Astrocyte (in vitro differentiated cells and primary cell): ENCODE data around the gene SDSL. TPM values are rescaled to one million over a fixed set of nuclear protein-coding genes. Genes with fewer than 3 reads are reported as not detected.

Experiments
- DNase-seq: peaks from one replicate; pipeline ENCODE4 v3.0.0-alpha.2; 2010; ENCODE audit warnings: low read depth
- FAIRE-seq: peaks from 2 replicates; lab custom pipeline; 2011; peaks lifted over from hg19 to GRCh38; lab: Jason Lieb, UNC
- H2AFZ ChIP-seq: 2 replicates; pipeline ENCODE4 v1.6.0; 2012; ENCODE audit warnings: low read depth, low read length, inconsistent platforms
- H3K27ac ChIP-seq: 2 replicates; pipeline ENCODE4 v1.5.1; 2011; ENCODE audit warnings: low read depth, low read length, inconsistent platforms
- H3K27me3 ChIP-seq: 2 replicates; pipeline ENCODE4 v1.6.0; 2011; ENCODE audit warnings: low read length, inconsistent platforms; ENCODE audit not compliant: insufficient read depth
- H3K36me3 ChIP-seq: 2 replicates; pipeline ENCODE4 v1.5.1; 2011; ENCODE audit warnings: low read length, inconsistent platforms; ENCODE audit not compliant: insufficient read depth
- H3K4me1 ChIP-seq: 2 replicates; pipeline ENCODE4 v1.5.1; 2011; ENCODE audit warnings: low read length, inconsistent platforms; ENCODE audit not compliant: insufficient read depth
- H3K4me2 ChIP-seq: 2 replicates; pipeline ENCODE4 v1.6.0; 2012; ENCODE audit warnings: low read length, inconsistent platforms
- H3K4me3 ChIP-seq: 2 replicates; pipeline ENCODE4 v1.5.1; 2011; ENCODE audit warnings: low read depth, mild to moderate bottlenecking, low read length, inconsistent platforms; ENCODE audit not compliant: insufficient read depth
- H3K79me2 ChIP-seq: 2 replicates; pipeline ENCODE4 v1.6.0; 2012; ENCODE audit warnings: mild to moderate bottlenecking, low read length, inconsistent platforms; ENCODE audit not compliant: insufficient read depth
- H3K9ac ChIP-seq: 2 replicates; pipeline ENCODE4 v1.6.0; 2012; ENCODE audit warnings: mild to moderate bottlenecking, low read length, inconsistent platforms
- H3K9me3 ChIP-seq: 2 replicates; pipeline ENCODE4 v1.5.1; 2012; ENCODE audit warnings: low read depth, mild to moderate bottlenecking, low read length, inconsistent platforms; ENCODE audit not compliant: insufficient read depth
- H4K20me1 ChIP-seq: 2 replicates; pipeline ENCODE4 v1.6.0; 2012; ENCODE audit warnings: low read length, inconsistent platforms; ENCODE audit not compliant: insufficient read depth
- H3K27ac Mint-ChIP-seq: one replicate; pipeline ENCODE4 v1.8.0; 2021; ENCODE audit warnings: mild to moderate bottlenecking, mixed read lengths; ENCODE audit not compliant: unreplicated experiment
- H3K27me3 Mint-ChIP-seq: one replicate; pipeline ENCODE4 v1.8.0; 2021; ENCODE audit warnings: low read depth, mixed read lengths; ENCODE audit not compliant: unreplicated experiment
- H3K36me3 Mint-ChIP-seq: one replicate; pipeline ENCODE4 v1.8.0; 2021; ENCODE audit warnings: low read depth, mixed read lengths; ENCODE audit not compliant: unreplicated experiment
- H3K4me1 Mint-ChIP-seq: one replicate; pipeline ENCODE4 v1.8.0; 2021; ENCODE audit warnings: low read depth, mixed read lengths; ENCODE audit not compliant: unreplicated experiment
- H3K4me3 Mint-ChIP-seq: one replicate; pipeline ENCODE4 v1.8.0; 2021; ENCODE audit warnings: mild to moderate bottlenecking, moderate library complexity, mixed read lengths; ENCODE audit not compliant: unreplicated experiment
- H3K9me3 Mint-ChIP-seq: one replicate; pipeline ENCODE4 v1.8.0; 2021; ENCODE audit warnings: mild to moderate bottlenecking, mixed read lengths; ENCODE audit not compliant: unreplicated experiment
- CTCF ChIP-seq: IDR thresholded peaks from 2 replicates; pipeline ENCODE4 v1.5.1; 2011; ENCODE audit warnings: low read depth, mild to moderate bottlenecking, inconsistent platforms, low read length, moderate library complexity; ENCODE audit not compliant: insufficient read depth
- EZH2 ChIP-seq: IDR thresholded peaks from 2 replicates; pipeline ENCODE4 v1.6.1; 2012; ENCODE audit warnings: mild to moderate bottlenecking, low read length, inconsistent platforms; ENCODE audit not compliant: insufficient read depth
- total RNA-seq: library from RNA; stranded (reverse); gene quantifications from 2 replicates; pipeline ENCODE4 v1.2.1, GENCODE V29; 2021

Gene SDSL
- total RNA-seq, 1 donor from 2014 or later: 9.5 TPM

GRCh38 chr12:113480336-113480971 lies 58.3 kb downstream of the SDSL start:
- no peak overlapping the region for H3K4me2 ChIP-seq
- peaks cover 3% of the 10 kb centered on the region for H3K4me1 Mint-ChIP-seq
- no peak for FAIRE-seq

GRCh38 chr12:113482334-113482733 lies 60.2 kb downstream of the SDSL start:
- peaks cover 39% of the 10 kb centered on the region for H3K27me3 ChIP-seq
- H3K4me1 ChIP-seq: no peaks in the 10 kb centered on the region
- no peaks in the 10 kb centered on the region for H3K36me3 ChIP-seq
- peaks cover 12% of the 10 kb centered on the region for H3K9me3 Mint-ChIP-seq
- FAIRE-seq (no peak), DNase-seq (no peak)
- H3K4me2 ChIP-seq: no peak overlapping the region
- no peaks in the 10 kb centered on the region for H3K36me3 Mint-ChIP-seq
- H3K9me3 ChIP-seq: no peaks in the 10 kb centered on the region
- no peak overlapping the region for H2AFZ ChIP-seq
- H3K4me1 Mint-ChIP-seq: peaks cover 3% of the 10 kb centered on the region
- no peak overlapping the region for H3K4me3 ChIP-seq
- no peak overlapping the region for H3K9ac ChIP-seq
- no peak overlapping the region for H3K27ac Mint-ChIP-seq
- no peaks in the 10 kb centered on the region for H4K20me1 ChIP-seq
- no peak for TF ChIP-seq CTCF
- no peak for TF ChIP-seq EZH2
- H3K27me3 Mint-ChIP-seq: peaks cover 93% of the 10 kb centered on the region
- no peak overlapping the region for H3K27ac ChIP-seq
- no peaks in the 10 kb centered on the region for H3K79me2 ChIP-seq
- H3K4me3 Mint-ChIP-seq: no peak overlapping the region

More at GRCh38 chr12:113480336-113480971, 58.3 kb downstream of the SDSL start:
- H2AFZ ChIP-seq: no peak overlapping the region
- H3K79me2 ChIP-seq: no peaks in the 10 kb centered on the region
- H4K20me1 ChIP-seq: no peaks in the 10 kb centered on the region
- Mint-ChIP-seq H3K36me3 (no peaks in the 10 kb centered on the region), H3K27me3 (peaks cover 85% of the 10 kb centered on the region), H3K9me3 (peaks cover 10% of the 10 kb centered on the region), H3K4me3 (no peak overlapping the region), H3K27ac (peak overlapping the region; percentile 41)
- no peak for DNase-seq
- H3K4me1 ChIP-seq: no peaks in the 10 kb centered on the region
- TF ChIP-seq EZH2: no peak
- TF ChIP-seq CTCF: no peak
- H3K9ac ChIP-seq: no peak overlapping the region
- no peaks in the 10 kb centered on the region for H3K9me3 ChIP-seq
- H3K27ac ChIP-seq: no peak overlapping the region
- no peaks in the 10 kb centered on the region for H3K36me3 ChIP-seq
- no peak overlapping the region for H3K4me3 ChIP-seq
- peaks cover 49% of the 10 kb centered on the region for H3K27me3 ChIP-seq

- Histone ChIP-seq H3K79me2 (no peaks in the 10 kb centered on the region), H3K4me1 (no peaks in the 10 kb centered on the region), H3K36me3 (no peaks in the 10 kb centered on the region), H3K27ac (no peak overlapping the region), H3K9me3 (no peaks in the 10 kb centered on the region), H3K9ac (no peak overlapping the region), H3K4me3 (no peak overlapping the region), H4K20me1 (no peaks in the 10 kb centered on the region), H3K4me2 (no peak overlapping the region), H3K27me3 (peaks cover 11% of the 10 kb centered on the region), H2AFZ (no peak overlapping the region)
- FAIRE-seq (no peak), DNase-seq (no peak)
- Mint-ChIP-seq H3K4me1 (no peaks in the 10 kb centered on the region), H3K36me3 (no peaks in the 10 kb centered on the region), H3K27ac (no peak overlapping the region), H3K27me3 (peaks cover 83% of the 10 kb centered on the region), H3K9me3 (peaks cover 17% of the 10 kb centered on the region), H3K4me3 (no peak overlapping the region)
- no peak for TF ChIP-seq EZH2
- no peak for TF ChIP-seq CTCF
These were observed 63.1 kb downstream of the SDSL start for GRCh38 chr12:113485330-113485729.
